ENCODE data around the gene HDAC7. TPM values are rescaled to one million over a fixed set of nuclear protein-coding genes. Genes with fewer than 3 reads are reported as not detected.

Gene HDAC7
- polyA plus RNA-seq, 4 donors, result 67.6 to 111 (median 76.2) TPM

DNA sequence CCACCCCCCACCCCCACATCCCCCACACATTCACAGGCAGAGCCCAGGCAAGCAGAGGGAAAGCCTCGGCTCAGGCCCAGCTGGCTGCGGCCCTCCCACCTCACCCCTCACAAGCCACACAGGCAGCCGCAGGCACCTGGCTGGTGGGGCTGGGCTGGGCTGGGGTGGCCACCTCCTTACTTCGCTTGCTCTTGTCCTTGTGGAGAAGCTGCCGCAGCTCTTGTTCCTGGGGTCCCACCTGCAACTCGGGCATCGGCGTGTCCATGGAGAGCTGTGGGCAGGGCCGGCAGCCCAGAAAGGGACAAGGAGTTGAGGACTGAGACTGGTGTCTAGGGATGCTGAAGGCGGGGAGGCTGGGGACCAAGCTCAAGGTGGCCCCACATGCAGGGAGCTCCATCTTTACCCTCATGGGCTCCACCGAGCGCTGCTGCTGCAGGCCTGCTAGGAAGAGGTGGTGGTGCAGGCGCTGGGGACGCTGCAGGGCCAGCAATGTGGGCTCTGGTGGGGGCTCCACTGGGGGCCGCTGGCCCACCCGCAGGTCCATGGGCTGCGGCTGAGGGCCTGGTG is 21.2 kb downstream of the HDAC7 start:
- no peak for DNase-seq (ENCODE audit: low read depth in 4 of 4, low spot score in 2 of 4)

DNA sequence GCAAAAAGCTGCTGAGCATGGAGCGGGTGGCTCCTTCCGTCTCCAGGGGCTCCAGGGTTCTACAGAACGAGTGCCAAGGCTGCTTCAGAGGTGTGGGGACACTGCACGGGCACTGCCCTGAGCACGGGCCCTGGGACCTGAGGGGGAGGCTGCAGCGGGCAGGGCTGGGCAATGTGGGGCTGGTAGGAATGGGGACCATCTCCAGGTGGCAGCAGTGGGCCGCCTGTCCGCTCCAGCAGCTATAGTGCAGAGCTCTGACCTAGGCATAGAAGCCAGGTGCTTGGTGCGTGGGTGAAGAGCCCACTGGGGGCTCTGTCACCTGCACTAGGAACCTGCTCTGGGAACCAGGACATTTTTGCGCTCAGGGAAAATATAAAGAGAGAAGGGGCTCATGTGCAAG is 22.3 kb downstream of the HDAC7 start:
- no peak for DNase-seq (ENCODE audit: low read depth in 4 of 4, low spot score in 2 of 4)

- no peak for DNase-seq (ENCODE audit: low read depth in 4 of 4, low spot score in 2 of 4)
Measured at GRCh38 chr12:47795814-47796411, 23.8 kb downstream of the HDAC7 start.

DNA sequence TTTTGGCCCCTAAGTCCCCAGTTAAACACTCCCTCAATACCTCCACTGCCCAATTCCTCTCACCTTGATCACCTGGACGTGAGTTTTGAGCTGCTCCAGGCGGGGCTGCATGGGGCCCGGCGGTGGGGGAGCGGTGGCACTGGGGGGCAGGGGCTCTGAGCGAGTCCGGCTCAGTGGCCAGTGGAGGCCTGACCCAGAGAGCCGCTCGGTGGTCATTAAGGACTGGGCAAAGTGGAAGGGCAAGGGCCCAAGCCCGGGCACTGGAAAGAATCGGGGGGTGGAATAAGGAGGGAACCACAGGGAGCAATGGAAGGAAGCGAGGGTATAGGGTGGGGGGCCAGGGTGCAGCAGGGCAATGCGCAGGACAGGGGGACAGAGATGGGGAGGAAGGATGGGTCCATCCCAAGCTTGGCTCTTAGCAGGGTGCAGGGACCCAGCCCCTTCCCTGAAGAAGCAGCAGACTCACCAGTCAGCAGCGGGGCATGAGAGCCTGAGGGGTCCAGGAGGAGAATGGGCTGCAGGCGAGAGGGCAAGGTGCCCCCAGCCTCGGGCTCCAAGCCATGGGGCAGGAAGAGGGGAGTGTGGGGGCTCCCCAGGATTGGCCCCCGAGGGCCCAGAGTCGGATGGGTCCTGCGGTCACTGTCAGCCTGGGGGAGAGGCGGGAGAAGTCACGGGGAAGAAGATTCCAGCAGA is 24.4 kb downstream of the HDAC7 start:
- DNase-seq (ENCODE audit: low read depth in 4 of 4, low spot score in 2 of 4), result no peak

- DNase-seq (ENCODE audit: low read depth in 4 of 4, low spot score in 2 of 4), result no peak
Measured at GRCh38 chr12:47794679-47795078, 25.0 kb downstream of the HDAC7 start.

DNA sequence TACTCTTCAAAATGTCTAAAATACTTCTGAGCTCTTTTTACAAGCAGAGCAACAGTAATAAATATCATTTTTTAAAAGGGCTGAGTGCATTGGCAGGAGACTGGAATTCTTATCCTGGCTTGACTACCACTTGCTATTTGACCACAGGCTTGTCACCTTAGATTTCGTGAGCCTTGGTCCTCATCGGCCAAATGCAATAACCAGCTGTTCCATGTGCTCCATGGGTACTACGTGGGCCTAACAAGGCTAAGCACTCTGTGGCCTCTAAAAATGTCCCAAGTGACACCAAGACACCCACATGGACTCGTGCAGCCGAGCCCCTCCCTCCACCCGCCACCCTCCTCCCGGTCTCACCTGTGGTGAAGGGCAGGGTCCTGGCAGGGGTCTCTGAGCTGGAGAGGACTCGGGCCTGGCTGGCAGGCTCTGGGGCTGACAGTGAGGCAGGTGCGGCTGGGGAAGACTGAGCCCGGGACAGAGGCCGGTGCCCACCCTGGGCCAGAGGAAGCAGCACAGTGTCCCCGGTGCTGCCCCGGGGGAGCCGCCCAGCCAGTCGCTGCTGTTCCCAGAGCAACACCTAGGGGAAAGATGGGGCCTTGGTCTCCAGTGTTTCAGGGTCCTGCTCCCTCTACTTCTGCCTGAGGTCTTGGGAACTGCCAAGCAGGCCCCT is 26.6 kb downstream of the HDAC7 start:
- no peak for DNase-seq (ENCODE audit: low read depth in 4 of 4, low spot score in 2 of 4)

DNA sequence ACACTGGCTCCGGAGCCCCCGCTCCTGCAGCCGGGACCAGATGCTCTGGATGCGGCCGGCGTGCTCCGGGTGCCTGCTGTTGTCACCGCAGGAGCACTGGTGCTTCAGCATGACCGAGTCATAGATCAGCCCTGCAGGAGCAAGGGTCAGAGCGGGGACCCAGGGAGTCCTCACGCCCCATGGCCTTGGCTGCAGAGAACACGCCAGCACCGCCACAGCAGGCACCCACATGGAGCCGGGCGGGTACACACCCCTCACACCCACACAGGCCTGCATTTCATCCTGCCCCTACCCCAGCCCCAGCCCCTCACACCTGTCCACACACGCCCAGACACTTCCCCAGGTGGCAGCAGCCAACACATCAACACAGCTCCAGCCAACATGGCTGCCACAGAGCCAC is 27.8 kb downstream of the HDAC7 start:
- no peak for DNase-seq (ENCODE audit: low read depth in 4 of 4, low spot score in 2 of 4)

- no peak for DNase-seq (ENCODE audit: low read depth in 4 of 4, low spot score in 2 of 4)
Measured at GRCh38 chr12:47791351-47791746, 28.4 kb downstream of the HDAC7 start.

GRCh38 chr12:47790676-47791350 is 28.9 kb downstream of the HDAC7 start:
- no peak for DNase-seq (ENCODE audit: low read depth in 4 of 4, low spot score in 2 of 4)

DNA sequence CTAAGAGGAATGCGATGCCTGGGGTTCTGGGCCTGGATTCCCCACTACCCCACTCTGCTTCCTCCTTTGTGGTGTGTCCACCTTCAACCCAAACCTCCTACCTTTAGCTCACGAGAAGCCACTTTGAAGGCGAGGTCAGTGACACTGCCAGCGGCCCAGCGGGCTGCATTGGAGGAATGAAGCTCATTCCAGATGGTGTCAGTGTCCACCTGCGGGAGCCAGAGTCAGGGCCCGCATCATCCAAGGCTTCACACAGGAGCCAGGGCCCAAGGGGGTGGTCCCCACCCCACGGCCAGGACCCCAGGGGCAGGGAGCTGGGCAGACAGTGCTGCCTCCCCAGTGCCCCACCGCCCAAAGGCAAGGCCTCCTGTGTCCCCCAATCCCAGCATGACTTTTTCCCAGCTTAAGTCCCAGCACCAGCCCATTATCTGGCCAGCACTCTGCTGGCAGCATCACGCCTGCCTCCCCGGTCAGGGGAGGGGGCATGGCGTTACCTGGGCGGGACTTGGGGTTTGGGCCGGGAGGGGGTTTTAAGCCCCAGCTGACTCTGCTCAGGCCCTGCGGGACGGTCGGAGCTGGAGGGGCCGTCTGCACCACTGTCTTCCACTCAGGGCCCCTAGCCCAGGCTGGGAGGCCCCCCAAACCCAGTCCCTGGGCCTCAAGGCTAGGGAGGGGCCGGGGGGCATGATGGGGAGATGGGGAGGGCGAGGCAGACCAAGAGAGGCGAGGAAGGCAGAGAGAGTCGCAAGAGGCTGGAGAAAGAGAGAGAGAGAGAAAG is 29.8 kb downstream of the HDAC7 start:
- DNase-seq (ENCODE audit: low read depth in 4 of 4, low spot score in 2 of 4), result no peak

DNA sequence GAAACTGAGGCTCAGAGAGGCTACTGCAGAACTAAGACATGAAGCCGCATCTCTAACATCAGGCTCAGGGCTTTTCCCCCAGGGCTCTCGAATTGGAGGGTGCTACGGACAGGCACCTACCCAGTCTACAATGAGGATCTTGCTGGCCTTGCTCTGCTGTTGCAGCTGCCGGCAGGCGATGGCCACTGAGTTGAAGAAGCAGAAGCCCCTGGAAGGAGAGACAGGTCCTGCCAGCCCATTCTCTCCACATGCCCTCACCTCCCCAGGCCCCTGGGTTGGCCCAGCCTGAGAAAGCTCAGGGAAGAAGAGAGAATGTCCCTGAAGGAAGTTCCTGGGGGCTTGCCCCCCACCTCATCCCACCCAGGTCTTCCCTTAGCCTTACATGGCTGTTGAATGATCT is 30.6 kb downstream of the HDAC7 start:
- no peak for DNase-seq (ENCODE audit: low read depth in 4 of 4, low spot score in 2 of 4)

- no peak for DNase-seq (ENCODE audit: low read depth in 4 of 4, low spot score in 2 of 4)
Measured at GRCh38 chr12:47787596-47788319, 31.9 kb downstream of the HDAC7 start.

GRCh38 chr12:47786662-47787280 is 32.9 kb downstream of the HDAC7 start:
- DNase-seq (ENCODE audit: low read depth in 4 of 4, low spot score in 2 of 4), result no peak

DNA sequence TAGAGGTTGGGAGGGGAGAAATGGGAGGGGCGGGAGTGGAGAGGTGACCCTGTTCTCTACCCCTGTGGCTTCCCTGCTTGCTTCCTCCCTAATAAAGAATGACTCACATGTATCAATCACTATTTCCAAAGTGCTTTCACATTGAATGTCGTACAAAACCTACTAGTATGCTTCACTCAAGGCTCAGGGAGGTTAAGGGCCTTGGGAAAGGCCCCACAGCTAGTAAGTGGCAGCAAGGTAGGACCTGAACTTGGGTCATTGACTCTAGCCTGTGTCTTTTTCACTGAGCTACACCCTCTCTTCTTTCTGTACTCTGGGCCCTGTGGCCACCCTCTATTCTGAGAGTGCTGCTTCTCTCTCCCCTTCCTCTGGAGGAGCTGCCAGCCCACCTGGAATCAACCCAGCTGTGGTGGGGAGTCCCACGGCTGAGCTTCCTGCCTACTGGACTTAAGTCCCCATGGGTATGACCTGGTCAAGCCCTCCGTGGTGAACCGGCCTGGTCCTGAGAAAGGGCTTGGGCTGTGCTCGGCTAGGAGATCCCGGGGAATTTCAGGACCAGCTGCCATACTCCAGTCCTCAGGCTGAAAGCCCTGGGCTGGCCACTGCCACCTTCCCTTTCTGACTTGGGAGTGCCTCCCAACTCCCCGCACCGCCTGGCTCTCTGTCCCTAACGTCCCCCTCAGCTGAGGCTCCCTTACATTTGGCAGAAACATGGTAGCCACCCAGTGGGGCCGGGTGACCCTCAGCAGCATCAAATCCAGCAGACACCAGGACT is 33.6 kb downstream of the HDAC7 start:
- DNase-seq (ENCODE audit: low read depth in 4 of 4, low spot score in 2 of 4), result no peak

DNA sequence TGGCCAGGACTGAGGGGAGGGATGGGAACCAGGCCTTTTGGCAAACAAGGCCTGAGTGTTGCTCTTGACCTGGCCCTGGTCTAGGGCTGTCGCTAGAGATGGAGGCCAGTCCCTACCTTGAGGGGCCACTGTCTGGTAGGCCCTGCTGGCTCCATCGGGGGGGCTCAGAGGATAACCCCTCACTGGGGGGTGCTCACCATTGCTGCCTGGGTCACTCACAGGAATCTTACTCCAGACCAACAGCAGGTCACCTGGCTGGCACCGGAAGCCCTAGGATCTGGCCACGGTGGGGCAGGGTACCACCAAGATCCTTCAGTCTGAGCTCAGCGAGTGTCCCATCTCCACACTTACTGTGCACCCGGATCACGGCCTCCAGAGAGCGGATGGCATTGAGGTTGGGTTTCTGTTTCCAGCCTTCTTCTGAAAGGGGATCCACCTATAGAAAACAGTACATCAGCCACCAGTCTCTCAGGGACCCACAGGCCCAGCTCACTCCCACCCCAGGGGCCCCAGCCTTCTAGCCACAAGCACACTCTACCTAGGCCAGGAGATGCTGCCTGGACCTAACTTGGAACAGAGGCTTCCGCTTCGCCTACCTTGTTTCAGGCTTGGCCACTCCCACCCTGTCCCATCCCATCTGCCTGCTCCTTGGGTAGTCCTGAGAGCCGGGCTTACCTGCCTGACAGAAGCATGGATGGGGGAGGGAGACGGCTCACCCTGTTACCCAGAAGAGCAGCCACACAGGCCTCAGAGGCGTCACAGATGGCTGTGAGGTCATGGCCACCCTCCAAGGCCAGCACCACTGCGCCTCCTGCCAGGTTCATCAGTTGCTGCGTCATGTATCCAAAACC is 34.4 kb downstream of the HDAC7 start:
- no peak for DNase-seq (ENCODE audit: low read depth in 4 of 4, low spot score in 2 of 4)

DNA sequence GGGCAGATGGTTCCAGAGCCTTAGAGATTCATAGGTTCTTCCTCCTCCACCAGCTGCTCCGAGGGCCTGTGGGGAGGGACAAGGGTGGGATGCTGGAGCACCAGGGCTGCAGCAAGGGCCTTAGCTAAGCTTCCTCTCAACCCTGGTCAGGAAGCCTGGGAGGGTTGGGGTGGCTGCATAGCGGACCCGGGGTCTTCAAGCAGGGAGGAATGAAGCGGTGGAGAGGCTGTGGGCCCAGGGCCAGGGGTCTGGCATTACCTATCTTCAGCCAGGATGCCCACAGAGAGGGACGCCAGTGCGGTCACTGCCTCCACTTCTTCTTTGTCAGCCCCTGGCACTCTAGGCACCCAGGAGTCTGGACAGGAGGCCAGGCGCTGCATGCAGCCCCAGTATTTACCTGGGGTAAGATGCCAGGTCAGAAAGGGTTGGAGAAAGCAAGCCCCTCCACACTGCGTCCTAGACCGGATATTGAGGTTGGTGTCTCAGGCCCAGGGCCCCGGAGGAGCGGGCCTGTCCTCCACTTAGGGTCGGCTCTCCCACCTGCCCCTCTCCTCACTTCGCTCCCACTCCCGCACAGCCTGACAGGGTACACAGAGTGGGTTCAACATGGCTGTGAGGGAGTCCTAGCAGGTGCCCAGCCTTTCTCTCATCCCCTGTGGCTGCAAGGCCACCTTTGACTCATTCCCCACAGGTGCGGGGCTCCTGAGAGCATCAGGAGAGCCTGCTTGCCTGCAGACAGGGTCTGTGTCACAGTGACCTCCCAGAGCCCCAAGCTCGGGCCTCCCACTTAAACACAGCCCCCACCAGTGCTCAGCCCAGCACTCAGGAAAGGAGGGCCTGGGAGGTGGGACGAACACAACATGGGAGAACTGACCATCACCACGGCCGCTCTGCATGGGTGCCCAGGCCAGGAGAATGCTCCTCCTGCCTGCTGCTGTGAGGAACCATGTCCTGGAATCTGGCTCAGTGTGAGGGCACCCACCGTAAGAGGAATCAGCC is 35.6 kb downstream of the HDAC7 start:
- DNase-seq (ENCODE audit: low read depth in 4 of 4, low spot score in 2 of 4), result no peak
